GM10248 (cell line): ENCODE measurements around the gene THRA.

Source experiments
- CTCF ChIA-PET: fragments of 300-600 bp; sonication (Branson Sonifier 250); formaldehyde crosslinking; extraction: SDS; loops from one replicate; lab custom pipeline; 2021; ENCODE audit warnings: antibody characterized with exemption; lab: Yijun Ruan, JAX
- POLR2A ChIA-PET: fragments of 350-650 bp; sonication (Branson Sonifier 250); formaldehyde crosslinking; extraction: SDS; loops from one replicate; lab custom pipeline; 2020; ENCODE audit warnings: antibody characterized with exemption; lab: Yijun Ruan, JAX
- DNase-seq: peaks from one replicate; pipeline ENCODE4 v3.0.0; 2012; ENCODE audit errors: extremely low spot score
- TF ChIP-seq, protein P1 (sequence below): IDR thresholded peaks from 2 replicates; pipeline ENCODE4 v1.5.1; 2012; ENCODE audit warnings: mild to moderate bottlenecking, low read depth; ENCODE audit errors: extremely low read depth, missing control alignments, control extremely low read depth

THRA gene

DNA sequence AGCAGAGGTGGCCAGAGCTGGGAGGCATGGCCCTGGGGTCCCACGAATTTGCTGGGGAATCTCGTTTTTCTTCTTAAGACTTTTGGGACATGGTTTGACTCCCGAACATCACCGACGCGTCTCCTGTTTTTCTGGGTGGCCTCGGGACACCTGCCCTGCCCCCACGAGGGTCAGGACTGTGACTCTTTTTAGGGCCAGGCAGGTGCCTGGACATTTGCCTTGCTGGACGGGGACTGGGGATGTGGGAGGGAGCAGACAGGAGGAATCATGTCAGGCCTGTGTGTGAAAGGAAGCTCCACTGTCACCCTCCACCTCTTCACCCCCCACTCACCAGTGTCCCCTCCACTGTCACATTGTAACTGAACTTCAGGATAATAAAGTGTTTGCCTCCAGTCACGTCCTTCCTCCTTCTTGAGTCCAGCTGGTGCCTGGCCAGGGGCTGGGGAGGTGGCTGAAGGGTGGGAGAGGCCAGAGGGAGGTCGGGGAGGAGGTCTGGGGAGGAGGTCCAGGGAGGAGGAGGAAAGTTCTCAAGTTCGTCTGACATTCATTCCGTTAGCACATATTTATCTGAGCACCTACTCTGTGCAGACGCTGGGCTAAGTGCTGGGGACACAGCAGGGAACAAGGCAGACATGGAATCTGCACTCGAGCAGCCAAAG is 45.2 kb upstream of the THRA start:
- ChIA-PET POLR2A (interaction anchor here (0.6 kb wide), 1 partner anchor 222 kb away, joined by 3 read pairs; no protein-coding TSS in a partner anchor), CTCF (interaction anchor here (0.8 to 8.4 kb wide), 5 partner anchors 8 to 95 kb away, joined by 3 to 137 read pairs (median 4); no protein-coding TSS in a partner anchor)
- TF ChIP-seq, protein P1, sequence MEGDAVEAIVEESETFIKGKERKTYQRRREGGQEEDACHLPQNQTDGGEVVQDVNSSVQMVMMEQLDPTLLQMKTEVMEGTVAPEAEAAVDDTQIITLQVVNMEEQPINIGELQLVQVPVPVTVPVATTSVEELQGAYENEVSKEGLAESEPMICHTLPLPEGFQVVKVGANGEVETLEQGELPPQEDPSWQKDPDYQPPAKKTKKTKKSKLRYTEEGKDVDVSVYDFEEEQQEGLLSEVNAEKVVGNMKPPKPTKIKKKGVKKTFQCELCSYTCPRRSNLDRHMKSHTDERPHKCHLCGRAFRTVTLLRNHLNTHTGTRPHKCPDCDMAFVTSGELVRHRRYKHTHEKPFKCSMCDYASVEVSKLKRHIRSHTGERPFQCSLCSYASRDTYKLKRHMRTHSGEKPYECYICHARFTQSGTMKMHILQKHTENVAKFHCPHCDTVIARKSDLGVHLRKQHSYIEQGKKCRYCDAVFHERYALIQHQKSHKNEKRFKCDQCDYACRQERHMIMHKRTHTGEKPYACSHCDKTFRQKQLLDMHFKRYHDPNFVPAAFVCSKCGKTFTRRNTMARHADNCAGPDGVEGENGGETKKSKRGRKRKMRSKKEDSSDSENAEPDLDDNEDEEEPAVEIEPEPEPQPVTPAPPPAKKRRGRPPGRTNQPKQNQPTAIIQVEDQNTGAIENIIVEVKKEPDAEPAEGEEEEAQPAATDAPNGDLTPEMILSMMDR, result no peak
- DNase-seq, result no peak

DNA sequence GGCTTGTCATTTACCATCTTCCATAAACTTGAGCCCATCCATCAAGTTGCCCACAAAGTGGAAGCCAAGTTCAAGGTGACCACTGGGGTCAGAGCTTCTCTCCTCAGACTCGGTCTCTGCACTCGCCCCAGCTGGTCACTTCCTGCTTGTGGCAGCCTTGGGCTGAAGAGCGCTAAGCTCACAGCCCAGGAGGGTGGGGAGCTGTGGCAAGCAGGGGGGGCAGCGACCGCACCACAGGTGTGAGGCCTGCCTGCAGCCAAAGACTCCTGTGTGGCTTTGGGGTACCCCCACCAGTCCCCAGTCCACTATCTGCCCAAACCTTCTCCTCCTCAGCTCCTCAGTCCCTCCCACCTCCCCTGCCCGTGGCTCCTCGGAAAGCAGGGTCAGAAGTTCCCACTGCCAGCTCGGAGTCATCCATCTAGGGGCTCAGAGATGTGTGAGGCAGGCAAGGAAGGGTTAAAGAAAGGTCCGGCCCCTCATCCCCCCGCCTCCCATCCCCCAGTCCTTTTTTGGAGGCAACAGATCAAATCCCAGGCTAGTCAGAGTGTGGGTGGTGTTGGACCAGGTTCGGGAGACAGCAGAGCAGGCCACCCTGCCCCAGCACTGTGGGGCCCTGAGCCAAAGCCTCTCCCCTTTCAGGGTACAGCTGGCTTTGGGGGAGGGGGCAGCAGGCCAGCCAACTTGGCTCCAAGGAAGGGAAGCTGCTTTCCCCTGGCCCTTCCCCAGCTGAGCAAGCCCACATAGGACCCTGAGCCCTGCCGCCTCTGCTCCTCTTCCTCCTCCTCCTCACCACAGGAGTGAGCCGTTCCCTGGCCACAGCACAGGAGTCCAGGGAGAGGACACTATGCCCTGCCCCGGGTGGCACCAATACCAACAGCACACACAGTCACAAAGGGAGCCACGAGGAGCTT is 44.3 kb upstream of the THRA start:
- ChIA-PET CTCF (interaction anchor here (0.8 to 8.4 kb wide), 9 partner anchors 9 to 397 kb away, joined by 3 to 137 read pairs (median 3); no protein-coding TSS in a partner anchor), POLR2A (interaction anchor here (0.6 kb wide), 1 partner anchor 221 kb away, joined by 3 read pairs; no protein-coding TSS in a partner anchor)
- TF ChIP-seq, protein P1, result no peak
- no peak for DNase-seq

DNA sequence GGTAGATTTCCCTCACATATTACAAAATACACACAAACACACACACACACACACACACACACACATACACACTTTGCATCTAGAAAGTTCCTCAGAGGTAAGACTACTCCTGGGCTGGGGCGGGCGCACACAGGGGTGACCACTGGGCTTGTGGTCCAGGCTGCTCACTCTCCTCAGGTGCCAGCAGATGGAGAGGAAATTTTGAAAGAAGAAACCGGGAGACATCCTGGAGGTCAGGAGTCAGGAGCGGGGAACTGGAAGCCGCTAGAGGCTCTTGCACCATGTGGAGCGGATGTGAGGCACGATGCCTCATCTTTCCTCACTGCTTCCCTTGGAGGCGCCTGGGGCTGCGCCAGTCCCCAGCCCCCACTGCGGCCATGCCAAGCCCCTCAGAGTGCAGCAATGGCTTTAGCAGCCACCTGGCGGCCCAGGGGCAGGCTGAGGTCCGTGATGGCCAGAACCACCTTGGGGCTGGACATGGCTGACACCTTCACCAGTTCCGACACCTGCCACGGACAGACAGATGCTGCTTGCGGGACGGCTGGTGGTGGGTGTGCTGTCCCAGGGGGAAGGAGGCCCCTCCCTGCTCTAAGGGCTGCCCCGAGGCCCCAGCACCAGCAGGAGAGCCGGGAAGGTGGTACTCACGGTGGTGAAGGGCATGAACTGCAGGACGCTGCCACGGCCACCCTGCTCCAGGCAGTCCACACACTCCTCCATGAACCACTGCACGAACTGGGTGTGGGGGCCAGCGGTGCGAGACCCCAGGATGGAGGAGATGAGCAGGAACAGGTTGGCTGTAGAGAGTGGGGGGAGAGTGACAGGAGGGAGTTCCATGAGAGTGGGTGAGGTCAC is 43.4 kb upstream of the THRA start:
- CTCF ChIA-PET, result interaction anchor here (1.0 to 8.4 kb wide), 4 partner anchors 10 to 398 kb away, joined by 3 to 137 read pairs (median 4); no protein-coding TSS in a partner anchor
- DNase-seq, result no peak
- POLR2A ChIA-PET, result no interaction called here
- TF ChIP-seq, protein P1, result no peak

DNA sequence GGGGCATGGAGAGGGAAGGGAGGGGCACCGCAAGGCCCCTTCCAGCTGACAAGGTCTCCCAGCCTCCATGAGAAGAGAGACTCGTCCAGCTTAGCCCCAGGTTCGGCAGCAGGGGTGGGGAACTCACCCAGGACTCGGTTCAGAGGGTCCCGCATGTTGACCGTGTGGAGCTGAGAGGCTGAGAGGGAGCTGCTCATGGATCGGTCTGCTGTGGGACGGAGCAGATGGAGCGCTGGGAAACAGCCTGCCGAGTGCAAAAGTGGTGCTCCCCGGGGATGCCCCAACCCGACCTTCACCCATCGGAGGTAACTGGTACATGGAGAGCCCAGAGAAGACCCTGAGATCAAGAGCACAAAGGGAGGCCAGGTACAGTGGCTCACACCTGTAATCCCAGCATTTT is 42.6 kb upstream of the THRA start:
- no peak for DNase-seq
- POLR2A ChIA-PET, result no interaction called here
- TF ChIP-seq, protein P1, result no peak
- CTCF ChIA-PET, result interaction anchor here (1.0 to 1.1 kb wide), 2 partner anchors 34 to 152 kb away, joined by 3 read pairs; partner anchors contain the start of gene MED24

DNA sequence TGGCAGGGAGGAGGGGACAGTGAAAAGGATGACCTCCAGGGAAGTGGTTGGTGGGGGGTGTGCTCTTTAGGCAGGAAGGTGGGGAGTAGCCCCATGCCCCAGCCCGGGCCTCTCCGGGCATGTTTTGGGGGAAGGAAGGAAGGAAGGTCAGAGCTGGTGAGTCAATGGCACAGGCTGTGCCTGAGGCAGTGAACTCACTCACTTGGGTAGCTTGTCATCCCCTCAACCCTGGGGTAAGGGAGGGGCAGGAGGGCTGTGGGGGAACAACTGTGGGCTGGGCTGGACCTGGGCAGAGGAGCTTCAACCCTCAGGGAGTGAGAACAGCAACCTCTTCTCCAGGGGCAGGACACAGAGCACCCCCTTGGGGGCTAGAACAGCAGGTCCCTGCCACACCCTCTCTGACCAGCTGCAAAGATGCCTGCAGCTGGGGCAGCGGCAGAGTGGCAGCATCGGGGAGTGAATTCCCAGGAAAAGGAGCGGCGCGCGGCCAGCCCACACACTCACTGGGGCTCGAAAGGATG is 41.3 kb upstream of the THRA start:
- DNase-seq, result no peak
- CTCF ChIA-PET, result interaction anchor here (0.9 to 2.5 kb wide), 10 partner anchors 9 to 334 kb away, joined by 3 to 7 read pairs (median 4); partner anchors contain the start of gene PSMD3
- TF ChIP-seq, protein P1, result no peak
- POLR2A ChIA-PET, result no interaction called here
